Right lobe of liver (tissue), 6 donors: ENCODE measurements around the gene OCEL1. TPM values are rescaled to one million over a fixed set of nuclear protein-coding genes. Genes with fewer than 3 reads are reported as not detected.

Experiments used
- ATAC-seq, 4 donors: fragments of 200-7000 bp; cut with Tn5 transposase; one replicate each; pipeline ENCODE4 v1.9.1; 2020; ENCODE audit warnings: mild to moderate bottlenecking in 4 of 4, moderate library complexity in 4 of 4
- DNase-seq, 3 donors: peaks; one replicate each; pipeline ENCODE4 v3.0.0-alpha.2; 2020
- H3K27ac ChIP-seq, 3 donors: fragments of 200-600 bp; one replicate each; pipeline ENCODE4 v1.8.0; 2022
- H3K27me3 ChIP-seq, 2 donors: fragments of 200-600 bp; one replicate each; pipeline ENCODE4 v1.8.0; 2022
- H3K36me3 ChIP-seq, 4 donors: fragments of 200-600 bp; sonication (generic) in 1 of 4; one replicate each; pipeline versions ENCODE4 v1.5.1 to v1.8.0; 2017 to 2022; ENCODE audit warnings: control low read depth in 1 of 4
- H3K4me1 ChIP-seq, 4 donors: fragments of 200-600 bp; sonication (generic) in 1 of 4; one replicate each; pipeline versions ENCODE4 v1.5.1 to v1.8.0; 2017 to 2022; ENCODE audit warnings: control low read depth in 1 of 4
- H3K4me3 ChIP-seq, 3 donors: fragments of 200-600 bp; one replicate each; pipeline ENCODE4 v1.8.0; 2022
- H3K9me3 ChIP-seq, 4 donors: fragments of 200-600 bp; sonication (generic) in 1 of 4; one replicate each; pipeline versions ENCODE4 v1.5.1 to v1.8.0; 2017 to 2022; ENCODE audit warnings: control low read depth in 1 of 4
- CTCF ChIP-seq, 4 donors: fragments of 200-600 bp in 3 of 4; fragments of 450-650 bp in 1 of 4; IDR thresholded peaks; one replicate each; pipeline versions ENCODE4 v1.5.1 to v1.8.0; 2016 to 2022; ENCODE audit warnings: antibody characterized with exemption in 4 of 4, mild to moderate bottlenecking in 2 of 4
- POLR2A ChIP-seq: fragments of 450-650 bp; IDR thresholded peaks from one replicate; pipeline ENCODE4 v1.6.1; 2017; ENCODE audit warnings: antibody characterized with exemption, mild to moderate bottlenecking
- WGBS: methylation state at CpG from one replicate; pipeline ENCODE4 v1.1.6; 2018; ENCODE audit warnings: low coverage, low lambda C conversion rate; ENCODE audit not compliant: insufficient coverage; ENCODE audit errors: missing lambda C conversion rate; 5-methylcytosine and 5-hydroxymethylcytosine counted together
- intact Hi-C, 2 donors: fragments of 100-400 bp; cut with DNase I; formaldehyde crosslinking; loops; one replicate each; pipeline versions ENCODE4 v1.11.2 to v1.14.1; 2022
- total RNA-seq, 6 experiments: library from RNA; depleted of rRNA in 2 of 6; stranded (reverse); fragments of >200 nt in 2 of 6; fragmentation: NEBNext Ultra II Directional in 3 of 6; extraction: Animal tissue kit (Norgen Biotek cat#: 25700) in 3 of 6; gene quantifications; one replicate each; pipeline versions ENCODE4 v1.1.0 to v1.2.4, GENCODE V29; 2016 to 2023
- donor health status: DM: no; HTN: yes; CAD: no.
- donor health status: DM: no; HTN: no; CAD: no.
- donor health status: DM: no; HTN: no; CAD: no.
- donor health status: DM: no; HTN: yes; CAD: no.
- donor health status: DM: no; HTN: yes; CAD: no.

OCEL1 gene
- total RNA-seq, 6 experiments from 2014 or later: 17.8 to 64.2 (median 31.2) TPM

GRCh38 chr19:17213334-17213733 lies 12.7 kb upstream of the OCEL1 start:
- Histone ChIP-seq H3K9me3 (no peaks in the 10 kb centered on the region), H3K4me1 (peaks cover 0 to 13% (median 3%) of the 10 kb centered on the region in 4 donors), H3K36me3 (peaks cover 0 to 38% (median 3%) of the 10 kb centered on the region in 4 donors), H3K27me3 (no peaks in the 10 kb centered on the region), H3K27ac (no peak overlapping the region), H3K4me3 (no peak overlapping the region)
- DNase-seq (no peak), ATAC-seq (no peak)
- intact Hi-C loops: no loop called here
- WGBS: no CpG with 5 or more reads among the region's 5 CpGs
- TF ChIP-seq POLR2A: no peak
- TF ChIP-seq CTCF (IDR thresholded peaks at IDR 0.05): no peak

- no peak for ATAC-seq
- H3K4me3 ChIP-seq: peak overlapping the region; percentile 78 to 91 (median 81)
- no peak for DNase-seq
- intact Hi-C loops: no loop called here
- WGBS: 6% methylated on average over 9 of the region's 16 CpGs
- peaks cover 0 to 40% (median 6%) of the 10 kb centered on the region in 4 donors for H3K36me3 ChIP-seq
- H3K9me3 ChIP-seq: no peaks in the 10 kb centered on the region
- peaks cover 0 to 13% (median 3%) of the 10 kb centered on the region in 4 donors for H3K4me1 ChIP-seq
- peak overlapping the region; percentile 91 to 92 (median 91) for H3K27ac ChIP-seq
- no peaks in the 10 kb centered on the region for H3K27me3 ChIP-seq
- TF ChIP-seq POLR2A (no peak), CTCF (IDR thresholded peaks at IDR 0.05) (no peak)
Observed at GRCh38 chr19:17214508-17215126, 11.4 kb upstream of the OCEL1 start.

GRCh38 chr19:17215127-17215971 lies 10.7 kb upstream of the OCEL1 start, which contains the start of gene USE1:
Gene USE1, plus strand, starts transcription at chr19:17215357. Its CDS starts 49 bp downstream, at chr19:17215406.
- intact Hi-C loops: no loop called here
- H3K9me3 ChIP-seq: no peaks in the 10 kb centered on the region
- peak; percentile 92 to 96 (median 94) for ATAC-seq
- H3K4me3 ChIP-seq: peak within 1 kb of the TSS; percentile 78 to 91 (median 81)
- no peak for TF ChIP-seq CTCF (IDR thresholded peaks at IDR 0.05)
- TF ChIP-seq POLR2A: peak; percentile 85
- DNase-seq: peak; percentile 91 to 93 (median 93)
- H3K27ac ChIP-seq: peak within 1 kb of the TSS; percentile 91 to 92 (median 91)
- H3K36me3 ChIP-seq: peaks cover 0 to 33% (median 7%) of the 10 kb centered on the region in 4 donors
- H3K4me1 ChIP-seq: peaks cover 0 to 13% (median 3%) of the 10 kb centered on the region in 4 donors
- WGBS: 4% methylated on average over 32 of the region's 56 CpGs
- H3K27me3 ChIP-seq: no peaks in the 10 kb centered on the region

- 75% methylated on average over 2 of the region's 13 CpGs for WGBS
- no peaks in the 10 kb centered on the region for H3K27me3 ChIP-seq
- TF ChIP-seq CTCF (IDR thresholded peaks at IDR 0.05) (no peak), POLR2A (no peak)
- peak overlapping the region; percentile 78 to 91 (median 81) for H3K4me3 ChIP-seq
- peaks cover 0 to 13% (median 3%) of the 10 kb centered on the region in 4 donors for H3K4me1 ChIP-seq
- H3K27ac ChIP-seq: no peak overlapping the region
- H3K9me3 ChIP-seq: no peaks in the 10 kb centered on the region
- DNase-seq (no peak), ATAC-seq (no peak)
- peaks cover 0 to 30% (median 7%) of the 10 kb centered on the region in 4 donors for H3K36me3 ChIP-seq
- intact Hi-C loops: no loop called here
Observed at GRCh38 chr19:17216058-17216670, 9.9 kb upstream of the OCEL1 start.
